Uterus (tissue), 2 donors: ENCODE results near the gene RIOK1.

Experiments
- POLR2A ChIP-seq, 2 donors: fragments of 450-650 bp; IDR thresholded peaks; one replicate each; pipeline ENCODE4 v1.6.1; 2016; ENCODE audit warnings: antibody characterized with exemption in 2 of 2, mild to moderate bottlenecking in 1 of 2, moderate library complexity in 1 of 2
- TF ChIP-seq, protein P1 (sequence below), 4 experiments: fragments of 200-600 bp in 2 of 4; fragments of 450-650 bp in 2 of 4; sonication (generic) in 2 of 4; IDR thresholded peaks; one replicate each; pipeline ENCODE4 v1.5.1; 2016 to 2019; ENCODE audit warnings: antibody characterized with exemption in 4 of 4, mild to moderate bottlenecking in 2 of 4, moderate library complexity in 1 of 4

DNA sequence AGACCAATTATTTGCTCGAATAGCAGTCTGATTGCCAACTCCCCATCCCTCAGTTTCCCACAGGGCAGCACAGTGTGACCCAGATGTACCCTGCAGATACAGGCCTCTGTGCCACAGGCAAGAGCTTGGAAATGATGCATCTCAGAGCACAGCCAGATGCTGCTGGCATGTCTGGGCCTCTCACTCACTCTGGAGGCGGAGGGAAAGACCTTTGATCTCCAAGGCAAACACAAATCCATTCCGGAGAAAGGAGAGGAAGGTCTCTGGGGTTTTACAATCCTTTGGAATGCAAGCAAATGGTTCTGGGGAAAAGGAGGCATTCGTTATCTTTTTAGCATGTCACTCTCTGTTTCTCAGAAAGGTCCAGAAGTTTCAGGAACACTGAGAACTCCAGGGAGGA lies 74.2 kb downstream of the RIOK1 start:
- TF ChIP-seq, protein P1, sequence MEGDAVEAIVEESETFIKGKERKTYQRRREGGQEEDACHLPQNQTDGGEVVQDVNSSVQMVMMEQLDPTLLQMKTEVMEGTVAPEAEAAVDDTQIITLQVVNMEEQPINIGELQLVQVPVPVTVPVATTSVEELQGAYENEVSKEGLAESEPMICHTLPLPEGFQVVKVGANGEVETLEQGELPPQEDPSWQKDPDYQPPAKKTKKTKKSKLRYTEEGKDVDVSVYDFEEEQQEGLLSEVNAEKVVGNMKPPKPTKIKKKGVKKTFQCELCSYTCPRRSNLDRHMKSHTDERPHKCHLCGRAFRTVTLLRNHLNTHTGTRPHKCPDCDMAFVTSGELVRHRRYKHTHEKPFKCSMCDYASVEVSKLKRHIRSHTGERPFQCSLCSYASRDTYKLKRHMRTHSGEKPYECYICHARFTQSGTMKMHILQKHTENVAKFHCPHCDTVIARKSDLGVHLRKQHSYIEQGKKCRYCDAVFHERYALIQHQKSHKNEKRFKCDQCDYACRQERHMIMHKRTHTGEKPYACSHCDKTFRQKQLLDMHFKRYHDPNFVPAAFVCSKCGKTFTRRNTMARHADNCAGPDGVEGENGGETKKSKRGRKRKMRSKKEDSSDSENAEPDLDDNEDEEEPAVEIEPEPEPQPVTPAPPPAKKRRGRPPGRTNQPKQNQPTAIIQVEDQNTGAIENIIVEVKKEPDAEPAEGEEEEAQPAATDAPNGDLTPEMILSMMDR (IDR thresholded peaks at IDR 0.05), result no peak
- TF ChIP-seq POLR2A (IDR thresholded peaks at IDR 0.05), result no peak
